Peyer's patch (tissue), 4 donors: ENCODE data around the gene TASOR2. TPM values are rescaled to one million over a fixed set of nuclear protein-coding genes. Genes with fewer than 3 reads are reported as not detected.

Experiments
- DNase-seq, 3 donors: peaks; one replicate each; pipeline ENCODE4 v3.0.0-alpha.2; 2017 to 2019
- H3K27ac ChIP-seq, 4 donors: fragments of 200-600 bp; sonication (generic); one replicate each; pipeline ENCODE4 v1.5.1; 2016 to 2019
- H3K27me3 ChIP-seq, 2 donors: fragments of 200-600 bp; sonication (generic); one replicate each; pipeline ENCODE4 v1.5.1; 2019
- H3K36me3 ChIP-seq, 3 donors: fragments of 200-600 bp; sonication (generic); one replicate each; pipeline ENCODE4 v1.5.1; 2016 to 2019
- H3K4me1 ChIP-seq, 4 donors: fragments of 200-600 bp; sonication (generic); one replicate each; pipeline ENCODE4 v1.5.1; 2016 to 2019
- H3K4me3 ChIP-seq, 4 donors: fragments of 200-600 bp; sonication (generic); 1 replicate in 3 of 4; 2 replicates in 1 of 4; pipeline ENCODE4 v1.5.1; 2016 to 2019; ENCODE audit warnings: mild to moderate bottlenecking in 1 of 4
- H3K9me3 ChIP-seq, 4 donors: fragments of 200-600 bp; sonication (generic); one replicate each; pipeline ENCODE4 v1.5.1; 2016 to 2019; ENCODE audit warnings: mild to moderate bottlenecking in 1 of 4
- POLR2A ChIP-seq, 2 donors: fragments of 450-650 bp; IDR thresholded peaks; one replicate each; pipeline ENCODE4 v1.5.1; 2017; ENCODE audit warnings: antibody characterized with exemption in 2 of 2, mild to moderate bottlenecking in 2 of 2, moderate library complexity in 2 of 2
- total RNA-seq, 4 donors: library from RNA; depleted of rRNA; stranded (reverse); fragments of >200 nt; gene quantifications; one replicate each; pipeline ENCODE4 v1.1.0, GENCODE V29; 2016
- TF ChIP-seq, protein P1 (sequence below), 6 experiments: fragments of 450-650 bp in 4 of 6; fragments of 200-600 bp in 2 of 6; sonication (generic) in 1 of 6; IDR thresholded peaks; one replicate each; pipeline ENCODE4 v1.5.1; 2017 to 2019; ENCODE audit warnings: antibody characterized with exemption in 6 of 6, mild to moderate bottlenecking in 3 of 6, moderate library complexity in 1 of 6

TASOR2 gene, protein sequence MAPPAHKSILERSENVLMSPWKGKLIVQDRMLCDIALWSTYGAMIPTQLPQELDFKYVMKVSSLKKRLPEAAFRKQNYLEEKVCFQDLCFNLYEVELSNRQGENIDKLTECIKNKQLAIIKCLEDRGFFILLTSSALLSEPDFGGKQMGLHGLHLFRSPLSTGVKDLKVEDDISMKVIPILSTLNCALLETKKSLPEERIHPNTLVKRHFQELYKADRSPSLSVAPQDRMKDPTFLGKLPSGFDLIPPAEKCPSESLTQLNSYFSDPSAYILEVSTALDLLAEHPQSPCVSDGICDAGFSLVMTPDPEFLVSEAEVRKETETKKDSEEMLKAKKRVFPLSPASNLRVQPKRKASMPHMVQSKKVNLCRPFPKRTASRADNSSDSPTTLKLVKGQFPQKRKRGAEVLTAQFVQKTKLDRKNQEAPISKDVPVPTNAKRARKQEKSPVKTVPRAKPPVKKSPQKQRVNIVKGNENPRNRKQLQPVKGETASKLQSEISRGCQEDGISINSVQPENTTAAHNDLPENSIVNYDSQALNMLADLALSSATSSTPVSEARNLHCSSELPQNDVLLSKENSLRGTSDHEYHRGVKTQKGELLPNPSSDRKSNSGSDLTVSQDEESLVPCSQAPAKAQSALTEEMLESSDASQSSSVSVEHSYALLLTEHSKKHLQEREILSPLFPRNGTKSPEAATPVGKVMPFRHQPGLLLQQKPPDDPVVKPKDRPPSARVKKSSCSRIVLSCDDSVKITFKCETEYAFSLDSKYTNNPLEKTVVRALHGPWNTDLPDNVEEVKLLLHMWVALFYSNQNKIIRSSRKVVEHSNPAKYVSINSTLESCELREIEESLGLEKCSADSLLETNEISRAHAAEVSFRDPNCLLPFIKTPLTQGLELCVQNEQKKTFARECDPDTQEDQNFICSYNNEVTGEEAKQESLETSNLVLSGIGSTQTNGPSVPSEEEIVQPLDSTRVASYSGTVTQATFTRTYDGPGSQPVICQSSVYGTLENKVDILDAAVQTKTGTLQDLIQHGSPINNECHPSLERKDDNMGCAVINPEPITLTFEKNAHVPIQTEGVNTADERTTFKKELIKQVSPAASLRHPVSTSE (N-terminal part only)
- 100 to 1,000 TPM in 1 of 4 donors, 10 to 100 TPM in 3; 52.8 to 160 (median 80.7) TPM for total RNA-seq

DNA sequence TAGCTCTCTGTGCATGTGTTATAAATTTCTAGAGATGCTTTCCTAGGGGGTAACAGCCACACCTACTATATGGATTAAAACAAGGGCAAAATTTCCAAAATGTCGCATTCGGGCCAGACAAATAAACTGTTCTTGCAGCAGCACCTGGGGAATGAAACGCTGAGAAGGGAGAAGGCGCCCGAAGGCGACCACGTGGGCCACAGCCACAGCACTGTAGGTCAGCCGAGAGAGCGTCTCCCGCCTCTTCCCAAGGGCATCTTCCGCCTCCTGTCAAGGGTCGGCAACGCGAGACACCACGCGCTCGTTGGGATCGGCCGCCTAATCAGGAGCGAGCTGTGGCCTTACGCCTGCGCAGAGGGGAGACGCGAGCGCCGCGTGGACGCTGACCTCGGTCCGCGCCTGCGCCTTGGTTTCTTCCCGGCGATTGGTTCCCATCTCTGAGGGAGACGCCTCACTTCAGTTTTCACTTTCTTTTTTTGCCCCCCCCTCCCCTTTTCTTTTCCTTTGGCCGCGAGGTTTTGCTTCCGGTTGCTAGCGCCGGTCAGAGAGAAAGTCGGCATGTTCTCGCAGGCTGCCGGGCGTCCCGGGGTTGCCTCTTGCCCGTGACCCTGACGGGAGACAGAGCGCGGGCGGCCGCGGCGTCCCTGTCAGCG is at the start of gene TASOR2:
TSS of gene TASOR2 (plus strand) at position 521 of the 653 bp plus-strand sequence. CDS start 35,805 bp downstream, outside the sequence.
- H3K36me3 ChIP-seq: no peaks in the 10 kb centered on the region
- H3K4me1 ChIP-seq: peaks cover 0 to 18% (median 2%) of the 10 kb centered on the region in 4 donors
- peak within 1 kb of the TSS; percentile 72 to 96 (median 89) for H3K4me3 ChIP-seq
- H3K27me3 ChIP-seq: no peaks in the 10 kb centered on the region
- peak within 1 kb of the TSS; percentile 90 to 95 (median 93) for H3K27ac ChIP-seq
- H3K9me3 ChIP-seq: no peaks in the 10 kb centered on the region
- peak; percentile 34 to 60 for TF ChIP-seq POLR2A (IDR thresholded peaks at IDR 0.05)
- TF ChIP-seq, protein P1, sequence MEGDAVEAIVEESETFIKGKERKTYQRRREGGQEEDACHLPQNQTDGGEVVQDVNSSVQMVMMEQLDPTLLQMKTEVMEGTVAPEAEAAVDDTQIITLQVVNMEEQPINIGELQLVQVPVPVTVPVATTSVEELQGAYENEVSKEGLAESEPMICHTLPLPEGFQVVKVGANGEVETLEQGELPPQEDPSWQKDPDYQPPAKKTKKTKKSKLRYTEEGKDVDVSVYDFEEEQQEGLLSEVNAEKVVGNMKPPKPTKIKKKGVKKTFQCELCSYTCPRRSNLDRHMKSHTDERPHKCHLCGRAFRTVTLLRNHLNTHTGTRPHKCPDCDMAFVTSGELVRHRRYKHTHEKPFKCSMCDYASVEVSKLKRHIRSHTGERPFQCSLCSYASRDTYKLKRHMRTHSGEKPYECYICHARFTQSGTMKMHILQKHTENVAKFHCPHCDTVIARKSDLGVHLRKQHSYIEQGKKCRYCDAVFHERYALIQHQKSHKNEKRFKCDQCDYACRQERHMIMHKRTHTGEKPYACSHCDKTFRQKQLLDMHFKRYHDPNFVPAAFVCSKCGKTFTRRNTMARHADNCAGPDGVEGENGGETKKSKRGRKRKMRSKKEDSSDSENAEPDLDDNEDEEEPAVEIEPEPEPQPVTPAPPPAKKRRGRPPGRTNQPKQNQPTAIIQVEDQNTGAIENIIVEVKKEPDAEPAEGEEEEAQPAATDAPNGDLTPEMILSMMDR (IDR thresholded peaks at IDR 0.05): no peak
- peak; percentile 94 to 99 (median 99) for DNase-seq

DNA sequence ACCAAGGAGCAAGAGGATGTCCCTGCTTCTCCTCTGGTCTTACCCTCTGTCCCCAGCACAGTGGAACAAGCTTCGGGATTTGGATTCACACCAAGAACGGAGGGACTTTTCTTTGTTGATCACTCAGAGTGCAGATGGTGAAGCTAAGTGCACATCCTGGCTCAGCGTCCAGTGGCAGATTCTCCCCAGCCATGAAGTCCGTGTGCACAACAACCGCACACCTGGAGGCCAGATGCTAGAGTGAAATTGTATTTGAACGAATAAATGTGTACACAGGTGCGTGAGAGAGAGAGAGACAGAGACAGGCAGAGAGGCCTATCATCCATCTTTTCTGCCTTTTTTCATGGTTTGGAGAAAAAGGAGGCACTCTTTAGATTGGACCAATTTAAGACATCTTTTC is 49.7 kb upstream of the TASOR2 start:
- H3K27ac ChIP-seq: no peak overlapping the region
- peaks cover 0 to 16% (median 0%) of the 10 kb centered on the region in 3 donors for H3K36me3 ChIP-seq
- no peaks in the 10 kb centered on the region for H3K9me3 ChIP-seq
- H3K4me3 ChIP-seq: no peak overlapping the region
- no peaks in the 10 kb centered on the region for H3K27me3 ChIP-seq
- H3K4me1 ChIP-seq: peaks cover 0 to 9% (median 2%) of the 10 kb centered on the region in 4 donors
- DNase-seq: no peak
- no peak for TF ChIP-seq POLR2A (IDR thresholded peaks at IDR 0.05)
- TF ChIP-seq, protein P1 (IDR thresholded peaks at IDR 0.05): no peak

DNA sequence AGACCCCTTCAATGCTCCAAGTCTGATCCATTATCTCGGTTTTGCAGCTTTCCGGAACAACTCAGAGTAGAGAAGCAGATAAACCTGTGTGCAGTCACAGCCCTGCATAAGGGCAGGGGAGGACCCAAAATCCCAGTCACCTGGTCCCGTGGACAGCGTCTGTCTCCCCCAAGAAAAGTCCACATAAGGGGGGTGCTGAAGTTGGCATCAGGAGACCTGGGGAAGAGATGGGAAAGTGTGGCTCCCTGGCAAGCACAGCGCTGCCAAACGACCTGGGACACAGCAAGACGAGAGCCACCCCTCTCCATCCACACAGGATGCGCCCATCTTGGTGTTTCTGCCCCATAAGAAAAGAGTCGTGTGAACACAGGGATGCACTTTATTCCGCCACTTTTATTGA is 46.1 kb upstream of the TASOR2 start:
- Histone ChIP-seq H3K4me1 (no peaks in the 10 kb centered on the region), H3K36me3 (peaks cover 0 to 45% (median 0%) of the 10 kb centered on the region in 3 donors), H3K27ac (no peak overlapping the region), H3K4me3 (no peak overlapping the region), H3K27me3 (no peaks in the 10 kb centered on the region), H3K9me3 (no peaks in the 10 kb centered on the region)
- TF ChIP-seq POLR2A (IDR thresholded peaks at IDR 0.05): no peak
- TF ChIP-seq, protein P1 (IDR thresholded peaks at IDR 0.05): no peak
- DNase-seq: peak in 1 of 3 donors; percentile 31

DNA sequence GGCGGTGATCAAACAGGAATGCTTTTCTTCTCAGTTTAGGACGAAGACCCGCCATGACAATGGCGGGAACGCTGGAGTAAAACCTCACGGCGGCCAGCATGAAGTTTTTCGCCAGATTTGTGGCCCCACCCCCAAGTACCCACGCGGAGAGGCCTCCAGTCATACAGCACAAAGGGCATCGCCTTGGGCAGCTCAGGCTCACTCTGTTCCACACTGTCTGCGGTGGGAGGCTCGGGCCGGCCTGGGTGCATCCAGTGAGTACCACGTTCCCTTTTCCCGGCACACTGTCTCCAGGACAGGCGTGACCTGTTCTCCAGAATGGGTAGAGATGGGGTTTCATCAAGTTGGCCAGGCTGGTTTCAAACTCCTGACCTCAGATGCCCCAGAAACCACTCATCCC is 45.6 kb upstream of the TASOR2 start:
- peaks cover 0 to 51% (median 0%) of the 10 kb centered on the region in 3 donors for H3K36me3 ChIP-seq
- H3K27me3 ChIP-seq: no peaks in the 10 kb centered on the region
- H3K9me3 ChIP-seq: no peaks in the 10 kb centered on the region
- no peaks in the 10 kb centered on the region for H3K4me1 ChIP-seq
- no peak overlapping the region for H3K4me3 ChIP-seq
- TF ChIP-seq POLR2A (IDR thresholded peaks at IDR 0.05): no peak
- TF ChIP-seq, protein P1 (IDR thresholded peaks at IDR 0.05): no peak
- H3K27ac ChIP-seq: no peak overlapping the region
- DNase-seq: peak in 1 of 3 donors; percentile 41

DNA sequence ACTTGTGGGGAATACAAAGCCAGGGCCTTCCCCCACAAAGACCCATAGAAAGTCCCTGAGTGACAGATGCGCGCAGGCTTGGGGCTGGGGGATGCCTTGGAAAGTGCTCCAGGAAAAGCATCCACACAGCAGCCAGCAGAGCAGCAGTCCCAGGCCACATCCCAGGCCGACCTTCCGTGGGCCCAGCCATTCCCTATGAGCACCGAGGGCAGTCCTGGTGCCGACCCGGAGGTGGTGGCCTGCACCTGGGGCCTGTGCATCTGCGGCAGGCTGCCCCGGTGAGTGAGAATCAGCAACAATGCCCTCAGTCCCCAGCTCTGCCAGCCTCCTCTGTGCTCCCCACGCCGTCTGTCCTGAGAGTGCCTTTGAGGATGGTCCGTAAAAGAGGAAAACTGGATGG is 44.6 kb upstream of the TASOR2 start:
- no peak for TF ChIP-seq POLR2A (IDR thresholded peaks at IDR 0.05)
- TF ChIP-seq, protein P1 (IDR thresholded peaks at IDR 0.05): no peak
- Histone ChIP-seq H3K36me3 (peaks cover 0 to 53% (median 0%) of the 10 kb centered on the region in 3 donors), H3K27me3 (no peaks in the 10 kb centered on the region), H3K4me1 (peaks cover 0 to 8% (median 0%) of the 10 kb centered on the region in 4 donors), H3K27ac (no peak overlapping the region), H3K9me3 (no peaks in the 10 kb centered on the region), H3K4me3 (no peak overlapping the region)
- DNase-seq: peak in 1 of 3 donors; percentile 28
